Lower leg skin (tissue), 3 donors: Measurements from ENCODE around the gene MGMT.

Experiments used
- CTCF ChIP-seq, 3 donors: fragments of 450-650 bp; IDR thresholded peaks; one replicate each; pipeline ENCODE4 v1.5.1; 2016; ENCODE audit warnings: antibody characterized with exemption in 3 of 3, mild to moderate bottlenecking in 3 of 3, moderate library complexity in 2 of 3
- POLR2A ChIP-seq, 2 donors: fragments of 450-650 bp; IDR thresholded peaks; one replicate each; pipeline ENCODE4 v1.6.1; 2016 to 2017; ENCODE audit warnings: antibody characterized with exemption in 2 of 2, mild to moderate bottlenecking in 1 of 2, moderate library complexity in 1 of 2

- TF ChIP-seq CTCF (IDR thresholded peaks at IDR 0.05) (no peak), POLR2A (IDR thresholded peaks at IDR 0.05) (no peak)
Observed at GRCh38 chr10:129446183-129446581, 20.9 kb upstream of the MGMT start.
